ENCODE results near the gene LSM12.
"Not testable (repeated sequence)": the region's sequence is repeated elsewhere in the genome, so short reads cannot be mapped to it uniquely, and the experiment has no call there.

Gene LSM12

GRCh38 chr17:44066204-44066930, at the start of gene LSM12:
Gene LSM12 (minus strand): TSS chr17:44066671. CDS start chr17:44066587, 84 bp downstream.
- DNase-seq (ENCODE audit: low read depth): peak; percentile 87

- DNase-seq (ENCODE audit: low read depth): no peak
These were observed 49.3 kb upstream of the LSM12 start for GRCh38 chr17:44115585-44116415.

- DNase-seq (ENCODE audit: low read depth): no peak
These were observed 47.7 kb upstream of the LSM12 start for GRCh38 chr17:44113868-44114840.

GRCh38 chr17:44113382-44113781, 46.9 kb upstream of the LSM12 start:
- DNase-seq (ENCODE audit: low read depth): no peak

GRCh38 chr17:44112284-44113280, 46.1 kb upstream of the LSM12 start:
- no peak for DNase-seq (ENCODE audit: low read depth)

- DNase-seq (ENCODE audit: low read depth): no peak
These were observed 45.3 kb upstream of the LSM12 start for GRCh38 chr17:44111777-44112176.

- no peak for DNase-seq (ENCODE audit: low read depth)
These were observed 44.6 kb upstream of the LSM12 start for GRCh38 chr17:44110823-44111633.

- no peak for DNase-seq (ENCODE audit: low read depth)
These were observed 43.7 kb upstream of the LSM12 start for GRCh38 chr17:44110011-44110686.

GRCh38 chr17:44109312-44109630, 42.8 kb upstream of the LSM12 start:
- DNase-seq (ENCODE audit: low read depth): no peak

GRCh38 chr17:44108440-44109311, 42.2 kb upstream of the LSM12 start:
- DNase-seq (ENCODE audit: low read depth): no peak

GRCh38 chr17:44106801-44107200, 40.3 kb upstream of the LSM12 start:
- DNase-seq (ENCODE audit: low read depth): no peak

GRCh38 chr17:44105941-44106340, 39.5 kb upstream of the LSM12 start:
- DNase-seq (ENCODE audit: low read depth): no peak

GRCh38 chr17:44105483-44105882, 39.0 kb upstream of the LSM12 start:
- DNase-seq (ENCODE audit: low read depth): no peak

GRCh38 chr17:44102849-44103622, 36.6 kb upstream of the LSM12 start:
- DNase-seq (ENCODE audit: low read depth): no peak

- not testable (repeated sequence) for DNase-seq (ENCODE audit: low read depth)
These were observed 35.4 kb upstream of the LSM12 start for GRCh38 chr17:44101858-44102257.

GRCh38 chr17:44097110-44097958, 30.9 kb upstream of the LSM12 start:
- no peak for DNase-seq (ENCODE audit: low read depth)
